ENCODE results near the gene ZP3. TPM values are rescaled to one million over a fixed set of nuclear protein-coding genes. Genes with fewer than 3 reads are reported as not detected.

The ZP3 gene
- total and polyA plus RNA-seq, 10 of the 15 experiments (the other 5 are each of a cell fraction or from before 2014, with no cell fraction given): 0.39 to 5.1 (median 2.5) TPM

- 28% methylated on average over 38 of the region's 45 CpGs for WGBS (ENCODE audit: insufficient coverage, insufficient replicate concordance, low lambda C conversion rate, missing lambda C conversion rate)
- SMC1A ChIA-PET (ENCODE audit: uncharacterized antibody, unreplicated experiment): interaction anchor here (0.5 kb wide), 1 partner anchor 37 kb away, joined by 3 read pairs; no protein-coding TSS in a partner anchor
- TF ChIP-seq ZNF207 (IDR thresholded peaks at IDR 0.05; ENCODE audit: borderline replicate concordance): no peak
- peak; percentile 39; the same call in 1 of the 2 replicates for TF ChIP-seq POLR2AphosphoS5 (IDR thresholded peaks at IDR 0.05; ENCODE audit: low read length)
- no peak for TF ChIP-seq FOS (IDR thresholded peaks at IDR 0.05; ENCODE audit: borderline replicate concordance, extremely low read depth, insufficient read length)
- no peak for TF ChIP-seq TARDBP (IDR thresholded peaks at IDR 0.05; ENCODE audit: borderline replicate concordance)
- TF ChIP-seq SMAD1 (IDR thresholded peaks at IDR 0.05; ENCODE audit: low read depth, partially characterized antibody): peak; percentile 72
- no peak for TF ChIP-seq ELK1 (IDR thresholded peaks at IDR 0.05; ENCODE audit: low read depth, low read length)
- TF ChIP-seq MXI1 (IDR thresholded peaks at IDR 0.05; ENCODE audit: low read depth, low read length): no peak
- TF ChIP-seq RUNX3 (IDR thresholded peaks at IDR 0.05; ENCODE audit: low read length): peak; percentile 42; the same call in 1 of the 2 replicates
- TF ChIP-seq IRF3 (IDR thresholded peaks at IDR 0.05): no peak
- TF ChIP-seq DPF2 (IDR thresholded peaks at IDR 0.05): peak; percentile 57; the same call in 1 of the 2 replicates
- TF ChIP-seq EGR1 (IDR thresholded peaks at IDR 0.05; ENCODE audit: borderline replicate concordance in 1 of 2, low read depth in 2 of 2, low read length in 2 of 2): no peak
- peak; percentile 83 for TF ChIP-seq ZNF687 (IDR thresholded peaks at IDR 0.05)
- TF ChIP-seq SMARCA5 (IDR thresholded peaks at IDR 0.05): 0 out of 2 replicates have a peak, but pooled peaks have one; percentile 27
- TF ChIP-seq CREM (IDR thresholded peaks at IDR 0.05; ENCODE audit: low read depth): 0 out of 2 replicates have a peak, but pooled peaks have one; percentile 29
- TF ChIP-seq IKZF1 (conservative IDR thresholded peaks at IDR 0.05): peak; percentile 54
- TF ChIP-seq NR2F1 (conservative IDR thresholded peaks at IDR 0.05): 0 out of 2 replicates have a peak, but pooled peaks have one; percentile 14
- peak; percentile 37; the same call in 1 of the 2 replicates for TF ChIP-seq LARP7 (IDR thresholded peaks at IDR 0.05)
- peak; percentile 70 for TF ChIP-seq POLR2A (IDR thresholded peaks at IDR 0.05; ENCODE audit: low read depth, low read length)
- peak; percentile 72 for TF ChIP-seq YY1 (IDR thresholded peaks at IDR 0.05; ENCODE audit: low read depth, low read length)
These were observed 27.2 kb upstream of the ZP3 start for GRCh38 chr7:76397409-76398183.

More at GRCh38 chr7:76397409-76398183, 27.2 kb upstream of the ZP3 start:
- POLR2A ChIA-PET: interaction anchor here (1.8 kb wide), 1 partner anchor 40 kb away, joined by 6 read pairs; no protein-coding TSS in a partner anchor
- H3K4me1 ChIP-seq (ENCODE audit: control insufficient read depth, insufficient read depth, low read length): peaks cover 12% of the 10 kb centered on the region
- peak overlapping the region; percentile 97 for H2AFZ ChIP-seq (ENCODE audit: control insufficient read depth, low read depth, low read length)
- in situ Hi-C loops (cut with MboI): no loop called here
- H4K20me1 ChIP-seq (ENCODE audit: control insufficient read depth, insufficient read depth): no peaks in the 10 kb centered on the region
- H3K4me2 ChIP-seq (ENCODE audit: control insufficient read depth, insufficient read depth): peak overlapping the region; percentile 91
- no peaks in the 10 kb centered on the region; a peak in 1 of 4 replicates for H3K27me3 ChIP-seq (replicated peaks in 1 of 2; ENCODE audit: control insufficient read depth in 2 of 2, insufficient read depth in 2 of 2, low read length in 1 of 2)
- RAD21 ChIA-PET (ENCODE audit: unreplicated experiment): no interaction called here
- H3K4me3 ChIP-seq: peak overlapping the region; percentile 62; the same call in 1 of the 2 replicates
- H3K9me3 ChIP-seq (replicated peaks; ENCODE audit: control insufficient read depth, insufficient read depth, low read length): no peaks in the 10 kb centered on the region
- H3K79me2 ChIP-seq (ENCODE audit: control insufficient read depth, insufficient read depth, low read length): no peaks in the 10 kb centered on the region
- FAIRE-seq: no peak
- DNase-seq (ENCODE audit: low read depth, low spot score): peak; percentile 19
- peak overlapping the region; percentile 28; the same call in 1 of the 2 replicates for H3K9ac ChIP-seq (ENCODE audit: control insufficient read depth, insufficient read depth, low read length)
- CTCF ChIA-PET: no interaction called here
- H3K36me3 ChIP-seq (ENCODE audit: control insufficient read depth in 2 of 2, insufficient read depth in 2 of 2, low read length in 1 of 2): no peaks in the 10 kb centered on the region
- intact Hi-C loops (cut with micrococcal nuclease; ENCODE audit: unreplicated experiment): no loop called here
- no peak overlapping the region for H3K27ac ChIP-seq (ENCODE audit: control insufficient read depth, insufficient read depth)
- ATAC-seq: peak; percentile 67
- no TSS peak for BruUV-seq (replicated peaks)

Measured in GM12878 (cell line).